GM12873 (cell line): Measurements from ENCODE around the gene PCDHA4.
"Not testable (repeated sequence)": the region's sequence is repeated elsewhere in the genome, so short reads cannot be mapped to it uniquely, and the experiment has no call there.

ENCODE experiments used
- CTCF ChIP-seq: IDR thresholded peaks from 2 replicates; pipeline ENCODE4 v1.5.1; 2012; ENCODE audit warnings: low read depth, mild to moderate bottlenecking, moderate library complexity, low read length, control low read depth; ENCODE audit not compliant: insufficient read depth; ENCODE audit errors: missing control alignments

Gene PCDHA4

GRCh38 chr5:140835622-140836510, 29.0 kb downstream of the PCDHA4 start:
- no peak for TF ChIP-seq CTCF

GRCh38 chr5:140840978-140841962, 34.4 kb downstream of the PCDHA4 start, which contains the start of gene PCDHA8:
Gene PCDHA8, plus strand, starts transcription at chr5:140841187. Its CDS starts 135 bp downstream, at chr5:140841322.
- TF ChIP-seq CTCF: peak; percentile 33

GRCh38 chr5:140842798-140843733, 36.2 kb downstream of the PCDHA4 start:
- no peak for TF ChIP-seq CTCF

- not testable (repeated sequence) for TF ChIP-seq CTCF
These were observed 41.6 kb downstream of the PCDHA4 start, which contains the start of gene PCDHA9 for GRCh38 chr5:140848139-140849102. Gene PCDHA9, plus strand, starts transcription at chr5:140848382. Its CDS starts 114 bp downstream, at chr5:140848496.

- TF ChIP-seq CTCF: no peak
These were observed 49.2 kb downstream of the PCDHA4 start, which contains the start of gene PCDHA10 for GRCh38 chr5:140855772-140856674. Gene PCDHA10, plus strand, starts transcription at chr5:140855897. Its CDS starts 152 bp downstream, at chr5:140856049.
